UCSD-AML1 (cell line): Measurements from ENCODE around the gene CNGA3.

Source experiments
- DNase-seq: peaks from one replicate; lab custom pipeline; 2025; ENCODE audit not compliant: unreplicated experiment; lab: John Stamatoyannopoulos, UW

Gene CNGA3

DNA sequence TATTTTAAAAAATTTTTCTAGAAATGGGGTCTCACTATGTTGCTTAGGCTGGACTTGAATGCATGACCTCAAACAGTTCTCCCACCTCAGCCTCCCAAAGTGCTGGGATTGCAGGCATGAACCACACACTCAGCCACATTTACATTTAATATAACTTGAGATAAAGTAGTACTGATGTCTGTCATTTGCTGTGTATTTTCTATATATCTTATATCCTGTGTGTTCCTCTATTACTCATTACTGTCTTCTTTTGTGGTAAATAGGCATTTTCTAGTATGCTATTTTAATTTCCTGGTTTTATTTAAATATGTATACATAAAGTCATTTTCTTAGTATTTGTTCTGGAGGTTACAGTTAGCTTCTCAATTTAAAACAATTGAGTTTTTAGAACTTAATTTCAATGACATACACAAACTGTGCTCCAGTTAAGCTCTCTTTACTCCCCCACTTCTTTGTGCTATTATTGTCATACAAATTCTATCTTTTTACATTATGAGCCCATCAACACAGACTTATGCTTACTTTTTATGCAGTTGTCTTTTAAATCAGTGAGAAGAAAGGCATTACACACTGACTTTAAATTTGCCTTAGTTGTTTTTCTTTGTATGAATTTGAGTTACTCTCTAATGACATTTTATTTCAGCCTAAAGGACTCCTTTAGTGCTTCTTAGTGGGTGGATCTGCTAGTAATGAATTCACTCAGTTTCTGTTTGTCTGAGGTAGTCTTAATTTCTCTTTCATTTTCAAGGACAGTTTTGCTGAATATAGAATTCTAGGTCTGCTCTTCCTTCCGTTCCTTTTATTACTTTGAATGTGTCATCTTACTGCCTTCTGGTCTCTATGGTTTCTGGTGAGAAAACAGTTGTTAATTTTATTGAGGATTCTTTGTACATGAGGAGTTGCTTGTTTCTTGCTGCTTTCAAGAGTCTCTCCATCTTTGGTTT lies 92.2 kb downstream of the CNGA3 start:
- no peak for DNase-seq

DNA sequence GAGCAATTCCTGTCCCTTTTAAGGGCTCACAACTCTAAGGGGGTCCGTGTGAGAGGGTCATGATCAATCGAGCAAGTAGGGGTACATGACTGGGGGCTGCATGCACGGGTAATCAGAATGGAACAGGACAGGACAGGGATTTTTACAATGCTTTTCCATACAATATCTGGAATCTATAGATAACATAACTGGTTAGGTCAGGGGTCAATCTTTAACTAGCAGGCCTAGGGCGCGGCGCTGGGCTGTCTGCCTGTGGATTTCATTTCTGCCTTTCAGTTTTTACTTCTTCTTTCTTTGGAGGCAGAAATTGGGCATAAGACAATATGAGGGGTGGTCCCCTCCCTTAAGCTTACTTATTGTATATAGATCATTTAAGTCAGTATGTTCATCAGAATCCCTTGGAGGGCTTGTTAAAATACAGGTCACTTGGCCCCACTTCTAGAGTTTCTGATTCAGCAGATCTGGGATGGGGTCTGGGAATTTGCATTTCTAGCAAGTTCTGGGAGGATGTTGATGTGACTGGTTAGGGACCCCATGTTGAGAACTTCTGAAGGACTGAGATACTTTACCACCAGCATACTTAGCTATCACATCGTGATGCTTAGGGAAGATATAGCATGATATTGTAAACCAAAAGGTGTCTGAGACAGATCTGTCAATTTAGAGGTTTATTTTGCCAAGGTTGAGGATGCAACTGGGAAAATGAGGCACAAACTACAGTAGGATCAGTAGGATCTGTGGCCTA lies 95.6 kb downstream of the CNGA3 start:
- no peak for DNase-seq

DNA sequence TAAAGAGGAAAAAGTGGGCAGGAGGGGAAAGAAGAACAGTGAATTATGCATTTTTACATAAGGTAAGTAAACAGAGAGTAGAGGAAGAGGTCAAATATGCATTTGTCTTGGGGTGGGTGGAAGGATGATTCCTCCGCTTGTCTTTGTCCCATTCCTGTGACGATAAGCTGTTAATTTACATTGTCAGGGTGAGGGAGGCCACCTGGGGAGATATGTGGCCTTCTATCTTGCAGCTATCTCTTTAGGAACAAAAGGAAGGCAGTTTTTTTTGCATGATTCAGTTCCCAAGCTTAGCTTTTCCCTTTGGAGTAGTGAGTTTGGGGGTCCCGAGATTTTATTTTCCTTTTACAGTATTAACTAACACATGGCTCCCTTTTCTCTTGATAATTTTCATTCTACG lies 96.2 kb downstream of the CNGA3 start:
- DNase-seq = no peak

DNA sequence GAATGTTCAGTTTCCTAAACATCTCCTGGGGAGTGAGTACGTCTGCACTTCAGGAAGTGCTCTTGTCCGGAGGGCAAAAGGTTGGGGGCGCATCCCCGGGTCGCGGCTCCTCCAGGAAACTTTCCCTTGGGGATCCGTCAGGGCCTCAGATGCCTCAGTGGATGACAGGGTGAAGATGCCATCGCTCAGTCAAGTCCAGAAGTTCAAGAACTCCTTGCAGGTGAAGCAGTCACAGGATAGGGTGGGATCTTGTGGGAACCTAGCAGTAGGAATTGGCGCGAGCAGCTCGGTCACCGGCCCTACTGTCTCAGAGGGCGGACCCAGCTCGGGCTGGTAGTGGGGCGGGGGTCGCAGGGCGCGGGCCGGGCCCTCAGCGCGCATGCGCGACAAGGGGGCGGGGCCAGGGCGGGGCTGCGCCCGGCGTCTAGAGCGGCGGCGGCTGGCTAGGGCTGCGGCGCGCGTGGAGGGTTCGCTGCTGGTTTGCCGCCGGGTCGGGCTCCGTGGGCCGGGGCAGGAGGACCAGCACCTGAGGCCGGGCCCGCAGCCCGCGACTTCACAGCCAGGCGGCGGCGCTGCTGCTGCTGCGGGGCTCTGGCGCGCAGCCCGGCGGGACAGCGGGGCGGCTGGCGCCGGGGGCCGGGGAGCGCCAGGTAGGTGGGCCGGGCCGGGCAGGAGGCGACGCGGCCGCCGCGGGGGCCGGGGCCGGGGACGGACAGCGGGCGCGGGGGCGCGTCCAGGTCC lies 98.3 kb downstream of the CNGA3 start, which contains the start of gene INPP4A:
TSS of gene INPP4A (plus strand) at position 423 of the 741 bp plus-strand sequence. CDS start 75,191 bp downstream, outside the sequence.
- DNase-seq = peak; percentile 86

DNA sequence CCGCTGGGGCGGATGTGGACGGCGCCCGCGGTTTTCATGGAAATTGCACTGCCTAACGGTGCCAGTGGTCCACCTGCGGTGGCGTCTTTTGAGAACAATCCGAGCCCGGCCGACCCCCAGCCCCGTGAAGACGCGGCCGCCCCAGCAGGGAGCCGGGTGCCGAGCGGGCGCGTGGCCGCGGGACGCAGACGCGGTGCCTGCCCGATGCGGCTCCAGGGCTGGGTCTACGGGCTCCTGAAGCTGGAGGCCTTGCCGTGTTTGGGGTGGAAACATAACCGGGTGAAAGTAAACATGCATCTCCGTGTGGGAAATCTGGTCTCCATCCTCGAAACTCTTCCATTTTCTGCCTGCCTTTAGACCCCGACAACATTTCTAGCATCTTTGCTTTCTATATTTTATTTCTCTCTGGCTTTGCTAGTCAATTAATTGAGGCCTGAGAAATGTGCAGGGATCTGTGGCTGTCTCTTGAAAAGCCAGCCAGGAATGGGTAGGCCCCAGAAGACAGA lies 99.0 kb downstream of the CNGA3 start:
- no peak for DNase-seq

DNA sequence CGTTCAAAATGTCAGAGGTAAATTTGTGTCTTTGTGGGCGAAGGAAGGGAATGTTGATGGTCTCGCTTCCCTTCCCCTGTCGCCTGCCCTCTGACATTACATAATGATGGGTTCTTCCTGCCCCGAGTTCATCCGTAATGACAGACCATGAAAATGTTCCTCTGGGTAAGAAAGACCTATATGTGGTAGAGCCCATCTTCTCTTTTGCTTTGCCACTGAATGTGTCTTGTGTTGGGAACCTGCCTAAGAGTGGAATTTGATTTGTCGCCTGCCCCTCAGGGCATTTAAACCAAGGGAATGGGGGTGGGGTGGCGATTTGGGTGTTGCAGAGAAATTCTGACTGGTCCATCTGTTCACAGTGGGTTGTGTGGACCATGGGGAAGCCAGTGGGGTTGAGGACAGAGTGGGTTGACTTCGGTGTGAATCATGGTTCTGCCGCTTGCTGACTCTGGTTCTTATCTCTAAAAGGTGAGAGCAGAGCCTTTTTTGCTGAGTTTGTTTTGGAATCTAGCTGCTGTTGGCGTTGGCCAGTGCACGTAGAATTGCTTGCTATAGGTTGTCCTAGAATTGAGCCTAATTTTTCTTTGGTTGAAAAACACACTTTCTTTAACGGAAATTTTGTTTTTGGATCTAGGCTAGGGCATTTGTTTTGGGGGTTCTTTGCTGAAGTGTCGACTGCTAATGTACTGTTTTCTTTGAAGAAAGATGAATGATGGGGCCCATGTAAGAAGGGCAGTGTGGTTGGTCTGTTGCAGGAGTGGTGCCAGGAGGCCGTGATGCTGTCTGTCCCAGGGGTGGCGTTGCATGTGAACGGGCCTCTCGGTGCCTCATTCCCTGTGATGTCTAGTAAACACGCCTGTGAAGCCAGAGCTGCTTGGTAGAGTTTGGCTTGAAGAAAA lies 99.7 kb downstream of the CNGA3 start:
- DNase-seq = no peak

DNA sequence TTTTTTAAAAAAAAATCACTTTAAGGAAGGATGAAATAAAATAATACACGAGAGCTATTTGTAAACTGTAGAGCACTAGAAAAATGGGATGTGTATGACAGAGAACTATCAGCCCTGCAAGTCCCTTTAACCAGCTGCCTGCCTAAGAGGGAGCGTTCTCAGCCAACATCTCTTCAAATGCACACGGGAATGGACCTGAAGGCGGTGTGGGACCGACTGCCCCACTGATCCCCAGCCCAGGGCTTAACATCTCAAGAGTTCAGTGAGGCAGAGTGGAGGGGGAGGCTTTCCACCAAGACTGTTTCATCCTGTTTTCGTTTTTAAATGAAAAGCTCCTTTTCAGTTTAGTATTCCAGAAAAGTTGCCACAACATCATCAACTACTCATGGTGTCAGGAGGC lies 100.6 kb downstream of the CNGA3 start:
- no peak for DNase-seq
